HepG2 (cell line): Measurements from ENCODE around the gene SNPH. TPM values are rescaled to one million over a fixed set of nuclear protein-coding genes. Genes with fewer than 3 reads are reported as not detected.

ENCODE experiments used
- FOXO1 ChIP-seq: sonication (generic); formaldehyde crosslinking; IDR thresholded peaks from 2 replicates; pipeline ENCODE4 v1.4.0; 2020; ENCODE audit warnings: missing genetic modification reagents
- KAT8 ChIP-seq: IDR thresholded peaks from 2 replicates; pipeline ENCODE4 v1.6.1; 2016; ENCODE audit warnings: missing genetic modification reagents, missing compliant biosample characterization
- KLF12 ChIP-seq: sonication (generic); formaldehyde crosslinking; IDR thresholded peaks from 2 replicates; pipeline ENCODE4 v1.4.0; 2020; ENCODE audit warnings: missing genetic modification reagents, borderline replicate concordance
- MATR3 ChIP-seq: sonication (generic); formaldehyde crosslinking; IDR thresholded peaks from 2 replicates; pipeline ENCODE4 v1.4.0; 2020; ENCODE audit warnings: missing genetic modification reagents
- MIER2 ChIP-seq: IDR thresholded peaks from 2 replicates; pipeline ENCODE4 v1.6.1; 2016; ENCODE audit warnings: missing biosample characterization, missing genetic modification reagents
- PHB2 ChIP-seq: fragments of 450-650 bp; IDR thresholded peaks from 2 replicates; pipeline ENCODE4 v1.6.1; 2018; ENCODE audit not compliant: partially characterized antibody
- PITX1 ChIP-seq: sonication (generic); formaldehyde crosslinking; IDR thresholded peaks from 2 replicates; pipeline ENCODE4 v1.5.1; 2020; ENCODE audit warnings: mild to moderate bottlenecking, missing genetic modification reagents
- PTBP1 ChIP-seq: fragments of 200-400 bp; formaldehyde crosslinking; IDR thresholded peaks from 2 replicates; pipeline ENCODE4 v1.6.1; 2018; ENCODE audit warnings: low read length, low read depth; ENCODE audit not compliant: poor library complexity, severe bottlenecking
- RXRB ChIP-seq: IDR thresholded peaks from 2 replicates; pipeline ENCODE4 v1.6.1; 2016; ENCODE audit warnings: borderline replicate concordance, missing genetic modification reagents, missing compliant biosample characterization
- SAP130 ChIP-seq: IDR thresholded peaks from 2 replicates; pipeline ENCODE4 v1.6.1; 2016; ENCODE audit warnings: low read depth
- ZBTB21 ChIP-seq: sonication (generic); formaldehyde crosslinking; IDR thresholded peaks from 2 replicates; pipeline ENCODE4 v1.4.0; 2020; ENCODE audit warnings: missing genetic modification reagents
- ZBTB7B ChIP-seq: sonication (generic); formaldehyde crosslinking; IDR thresholded peaks from 2 replicates; pipeline ENCODE4 v1.4.0; 2020; ENCODE audit warnings: missing genetic modification reagents
- ZFAT ChIP-seq: sonication (generic); formaldehyde crosslinking; conservative IDR thresholded peaks from 2 replicates; pipeline ENCODE4 v1.8.1; 2023; ENCODE audit warnings: missing genetic modification reagents, inconsistent platforms
- ZNF225 ChIP-seq: sonication (generic); formaldehyde crosslinking; IDR thresholded peaks from 2 replicates; pipeline ENCODE4 v1.4.0; 2020; ENCODE audit warnings: mild to moderate bottlenecking, missing genetic modification reagents
- ZNF788 ChIP-seq: sonication (generic); formaldehyde crosslinking; IDR thresholded peaks from 2 replicates; pipeline ENCODE4 v1.5.0; 2020; ENCODE audit warnings: mild to moderate bottlenecking, missing genetic modification reagents, borderline replicate concordance
- polyA plus RNA-seq, 8 experiments: library from polyadenylated mRNA; depleted of rRNA in 3 of 8; stranded (reverse) in 7 of 8; unstranded in 1 of 8; fragments of >200 nt; fragmentation: Illumina TruSeq in 4 of 8; extraction: Trizol in 4 of 8; gene quantifications; 2 replicates each; pipeline versions ENCODE4 v1.2.1 to v1.2.3, GENCODE V29; 2011 to 2016; ENCODE audit warnings: low read depth in 4 of 8, missing spikeins in 1 of 8, mixed read lengths in 1 of 8; ENCODE audit not compliant: insufficient read depth in 1 of 8
- total RNA-seq, 5 experiments: library from RNA; depleted of rRNA; stranded (reverse); fragments of >200 nt; fragmentation: Illumina TruSeq; extraction: Trizol; gene quantifications; 2 replicates each; pipeline ENCODE4 v1.2.3, GENCODE V29; 2016; ENCODE audit warnings: low read depth in 1 of 5
- TF ChIP-seq, protein P1 (sequence below): sonication (generic); formaldehyde crosslinking; IDR thresholded peaks from 2 replicates; pipeline ENCODE4 v1.9.0; 2021; ENCODE audit warnings: missing genetic modification reagents, borderline replicate concordance
- TF ChIP-seq, protein P2 (sequence below): sonication (generic); formaldehyde crosslinking; IDR thresholded peaks from 2 replicates; pipeline ENCODE4 v1.4.0; 2020; ENCODE audit warnings: mild to moderate bottlenecking, missing genetic modification reagents
- TF ChIP-seq, protein P3 (sequence below): sonication (generic); formaldehyde crosslinking; IDR thresholded peaks from 2 replicates; pipeline ENCODE4 v1.4.0; 2020; ENCODE audit warnings: missing genetic modification reagents

Gene SNPH
- total and polyA plus RNA-seq, 2 of the 13 experiments (the other 11 are each of a cell fraction or from before 2014, with no cell fraction given), result 0.09 TPM; not detected in 1

DNA sequence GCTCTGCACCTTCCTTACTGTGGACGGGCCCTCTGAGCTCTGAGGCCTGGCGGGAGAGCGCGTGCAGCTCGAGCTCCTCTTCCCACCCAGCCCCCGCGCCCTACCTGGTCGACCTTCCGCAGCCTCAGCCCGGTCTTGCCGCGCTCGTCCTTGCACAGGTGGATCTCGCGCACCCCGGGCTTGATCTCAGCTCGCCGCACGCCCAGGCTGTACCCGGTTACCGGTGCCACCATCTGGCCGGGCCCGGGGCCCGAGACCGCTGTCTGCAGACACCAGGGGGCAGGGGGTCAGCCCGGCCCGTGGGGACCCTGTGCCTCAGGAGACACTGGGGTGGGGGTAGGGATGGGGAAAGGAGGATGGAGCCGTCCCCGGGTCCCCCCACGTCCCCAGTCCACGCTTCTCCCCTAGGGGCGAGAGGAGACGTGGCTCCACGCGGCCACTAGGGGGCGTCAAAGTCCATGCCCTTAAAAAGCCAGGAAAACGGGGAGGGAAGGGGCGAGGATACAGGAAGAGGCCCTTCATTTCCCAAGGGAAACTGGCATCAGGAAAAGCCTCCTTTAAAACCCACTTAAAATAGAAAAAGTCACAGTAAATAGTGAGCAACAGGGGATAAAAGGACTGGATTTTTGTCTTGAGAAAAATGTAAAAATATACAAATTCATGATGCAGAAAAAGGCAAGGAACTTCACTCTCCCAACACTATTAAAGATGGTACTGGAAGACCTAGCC, 47.3 kb downstream of the SNPH start (continued):
- TF ChIP-seq ZFAT (CRISPR knock-in tag) (0 out of 2 replicates have a peak, but pooled peaks have one; percentile 46), PHB2 (no peak), ZBTB21 (CRISPR knock-in tag) (no peak), KLF12 (CRISPR knock-in tag) (0 out of 2 replicates have a peak, but pooled peaks have one; percentile 31), SAP130 (CRISPR knock-in tag) (peak; percentile 30; the same call in 1 of the 2 replicates), ZBTB7B (CRISPR knock-in tag) (0 out of 2 replicates have a peak, but pooled peaks have one; percentile 41), FOXO1 (peak; percentile 55), MIER2 (CRISPR knock-in tag) (no peak), PTBP1 (peak; percentile 56), ZNF225 (CRISPR knock-in tag) (peak; percentile 72), ZNF788 (peak; percentile 74; the same call in 1 of the 2 replicates), PITX1 (CRISPR knock-in tag) (0 out of 2 replicates have a peak, but pooled peaks have one; percentile 22), KAT8 (CRISPR knock-in tag) (peak; percentile 36; the same call in 1 of the 2 replicates), MATR3 (CRISPR knock-in tag) (0 out of 2 replicates have a peak, but pooled peaks have one; percentile 70), RXRB (CRISPR knock-in tag) (0 out of 2 replicates have a peak, but pooled peaks have one; percentile 28)
- TF ChIP-seq, protein P1, sequence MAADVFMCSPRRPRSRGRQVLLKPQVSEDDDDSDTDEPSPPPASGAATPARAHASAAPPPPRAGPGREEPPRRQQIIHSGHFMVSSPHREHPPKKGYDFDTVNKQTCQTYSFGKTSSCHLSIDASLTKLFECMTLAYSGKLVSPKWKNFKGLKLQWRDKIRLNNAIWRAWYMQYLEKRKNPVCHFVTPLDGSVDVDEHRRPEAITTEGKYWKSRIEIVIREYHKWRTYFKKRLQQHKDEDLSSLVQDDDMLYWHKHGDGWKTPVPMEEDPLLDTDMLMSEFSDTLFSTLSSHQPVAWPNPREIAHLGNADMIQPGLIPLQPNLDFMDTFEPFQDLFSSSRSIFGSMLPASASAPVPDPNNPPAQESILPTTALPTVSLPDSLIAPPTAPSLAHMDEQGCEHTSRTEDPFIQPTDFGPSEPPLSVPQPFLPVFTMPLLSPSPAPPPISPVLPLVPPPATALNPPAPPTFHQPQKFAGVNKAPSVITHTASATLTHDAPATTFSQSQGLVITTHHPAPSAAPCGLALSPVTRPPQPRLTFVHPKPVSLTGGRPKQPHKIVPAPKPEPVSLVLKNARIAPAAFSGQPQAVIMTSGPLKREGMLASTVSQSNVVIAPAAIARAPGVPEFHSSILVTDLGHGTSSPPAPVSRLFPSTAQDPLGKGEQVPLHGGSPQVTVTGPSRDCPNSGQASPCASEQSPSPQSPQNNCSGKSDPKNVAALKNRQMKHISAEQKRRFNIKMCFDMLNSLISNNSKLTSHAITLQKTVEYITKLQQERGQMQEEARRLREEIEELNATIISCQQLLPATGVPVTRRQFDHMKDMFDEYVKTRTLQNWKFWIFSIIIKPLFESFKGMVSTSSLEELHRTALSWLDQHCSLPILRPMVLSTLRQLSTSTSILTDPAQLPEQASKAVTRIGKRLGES (CRISPR knock-in tag), result 0 out of 2 replicates have a peak, but pooled peaks have one; percentile 41
- TF ChIP-seq, protein P2, sequence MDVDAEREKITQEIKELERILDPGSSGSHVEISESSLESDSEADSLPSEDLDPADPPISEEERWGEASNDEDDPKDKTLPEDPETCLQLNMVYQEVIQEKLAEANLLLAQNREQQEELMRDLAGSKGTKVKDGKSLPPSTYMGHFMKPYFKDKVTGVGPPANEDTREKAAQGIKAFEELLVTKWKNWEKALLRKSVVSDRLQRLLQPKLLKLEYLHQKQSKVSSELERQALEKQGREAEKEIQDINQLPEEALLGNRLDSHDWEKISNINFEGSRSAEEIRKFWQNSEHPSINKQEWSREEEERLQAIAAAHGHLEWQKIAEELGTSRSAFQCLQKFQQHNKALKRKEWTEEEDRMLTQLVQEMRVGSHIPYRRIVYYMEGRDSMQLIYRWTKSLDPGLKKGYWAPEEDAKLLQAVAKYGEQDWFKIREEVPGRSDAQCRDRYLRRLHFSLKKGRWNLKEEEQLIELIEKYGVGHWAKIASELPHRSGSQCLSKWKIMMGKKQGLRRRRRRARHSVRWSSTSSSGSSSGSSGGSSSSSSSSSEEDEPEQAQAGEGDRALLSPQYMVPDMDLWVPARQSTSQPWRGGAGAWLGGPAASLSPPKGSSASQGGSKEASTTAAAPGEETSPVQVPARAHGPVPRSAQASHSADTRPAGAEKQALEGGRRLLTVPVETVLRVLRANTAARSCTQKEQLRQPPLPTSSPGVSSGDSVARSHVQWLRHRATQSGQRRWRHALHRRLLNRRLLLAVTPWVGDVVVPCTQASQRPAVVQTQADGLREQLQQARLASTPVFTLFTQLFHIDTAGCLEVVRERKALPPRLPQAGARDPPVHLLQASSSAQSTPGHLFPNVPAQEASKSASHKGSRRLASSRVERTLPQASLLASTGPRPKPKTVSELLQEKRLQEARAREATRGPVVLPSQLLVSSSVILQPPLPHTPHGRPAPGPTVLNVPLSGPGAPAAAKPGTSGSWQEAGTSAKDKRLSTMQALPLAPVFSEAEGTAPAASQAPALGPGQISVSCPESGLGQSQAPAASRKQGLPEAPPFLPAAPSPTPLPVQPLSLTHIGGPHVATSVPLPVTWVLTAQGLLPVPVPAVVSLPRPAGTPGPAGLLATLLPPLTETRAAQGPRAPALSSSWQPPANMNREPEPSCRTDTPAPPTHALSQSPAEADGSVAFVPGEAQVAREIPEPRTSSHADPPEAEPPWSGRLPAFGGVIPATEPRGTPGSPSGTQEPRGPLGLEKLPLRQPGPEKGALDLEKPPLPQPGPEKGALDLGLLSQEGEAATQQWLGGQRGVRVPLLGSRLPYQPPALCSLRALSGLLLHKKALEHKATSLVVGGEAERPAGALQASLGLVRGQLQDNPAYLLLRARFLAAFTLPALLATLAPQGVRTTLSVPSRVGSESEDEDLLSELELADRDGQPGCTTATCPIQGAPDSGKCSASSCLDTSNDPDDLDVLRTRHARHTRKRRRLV (CRISPR knock-in tag), result no peak
- TF ChIP-seq, protein P3, sequence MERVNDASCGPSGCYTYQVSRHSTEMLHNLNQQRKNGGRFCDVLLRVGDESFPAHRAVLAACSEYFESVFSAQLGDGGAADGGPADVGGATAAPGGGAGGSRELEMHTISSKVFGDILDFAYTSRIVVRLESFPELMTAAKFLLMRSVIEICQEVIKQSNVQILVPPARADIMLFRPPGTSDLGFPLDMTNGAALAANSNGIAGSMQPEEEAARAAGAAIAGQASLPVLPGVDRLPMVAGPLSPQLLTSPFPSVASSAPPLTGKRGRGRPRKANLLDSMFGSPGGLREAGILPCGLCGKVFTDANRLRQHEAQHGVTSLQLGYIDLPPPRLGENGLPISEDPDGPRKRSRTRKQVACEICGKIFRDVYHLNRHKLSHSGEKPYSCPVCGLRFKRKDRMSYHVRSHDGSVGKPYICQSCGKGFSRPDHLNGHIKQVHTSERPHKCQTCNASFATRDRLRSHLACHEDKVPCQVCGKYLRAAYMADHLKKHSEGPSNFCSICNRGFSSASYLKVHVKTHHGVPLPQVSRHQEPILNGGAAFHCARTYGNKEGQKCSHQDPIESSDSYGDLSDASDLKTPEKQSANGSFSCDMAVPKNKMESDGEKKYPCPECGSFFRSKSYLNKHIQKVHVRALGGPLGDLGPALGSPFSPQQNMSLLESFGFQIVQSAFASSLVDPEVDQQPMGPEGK, result peak; percentile 74
